Ishikawa (cell line): ENCODE measurements around the gene PSMB10.

ENCODE experiments used
- EP300 ChIP-seq: IDR thresholded peaks from 2 replicates; pipeline ENCODE4 v1.6.1; 2012; ENCODE audit warnings: borderline replicate concordance
- FOXM1 ChIP-seq: IDR thresholded peaks from 2 replicates; pipeline ENCODE4 v1.6.1; 2012; ENCODE audit warnings: low read depth, borderline replicate concordance
- RAD21 ChIP-seq: IDR thresholded peaks from 2 replicates; pipeline ENCODE4 v1.6.1; 2012; ENCODE audit warnings: low read depth
- TAF1 ChIP-seq: IDR thresholded peaks from 2 replicates; pipeline ENCODE4 v1.6.1; 2012; ENCODE audit warnings: low read depth, mild to moderate bottlenecking
- TCF12 ChIP-seq: IDR thresholded peaks from 2 replicates; pipeline ENCODE4 v1.6.1; 2012; ENCODE audit warnings: low read depth
- TEAD4 ChIP-seq: IDR thresholded peaks from 2 replicates; pipeline ENCODE4 v1.6.1; 2012

DNA sequence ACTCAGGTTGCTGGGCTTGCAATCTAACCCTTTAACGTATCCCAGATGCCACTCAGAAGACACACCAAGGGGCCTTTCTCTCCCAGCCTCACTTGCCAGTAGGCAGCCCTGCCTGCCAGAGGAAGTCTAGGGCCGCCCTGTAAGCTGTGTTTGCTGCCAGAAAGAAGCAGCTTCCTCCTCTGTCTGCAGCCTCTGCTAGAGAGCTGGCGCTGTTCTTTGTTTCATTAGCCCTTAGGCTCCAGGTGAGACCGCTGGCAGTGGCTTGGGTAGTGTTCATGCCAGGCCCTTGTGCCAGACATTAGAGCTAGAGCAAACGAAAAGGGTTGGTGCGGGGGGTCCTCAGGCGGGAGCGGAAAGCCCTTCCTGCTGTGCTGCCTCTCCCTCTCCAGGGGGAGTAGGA is 13.9 kb downstream of the PSMB10 start:
- TF ChIP-seq TAF1 (no peak), EP300 (no peak), TEAD4 (no peak), TCF12 (no peak), RAD21 (no peak), FOXM1 (no peak)
